ENCODE measurements around the gene GDI1.

Gene GDI1

GRCh38 chrX:154483325-154483724 lies 46.4 kb downstream of the GDI1 start:
- DNase-seq: no peak

GRCh38 chrX:154484255-154485149 lies 47.5 kb downstream of the GDI1 start:
- DNase-seq: no peak

- no peak for DNase-seq
Measured at GRCh38 chrX:154485150-154486051, 48.4 kb downstream of the GDI1 start.

- DNase-seq: peak; percentile 12
Measured at GRCh38 chrX:154486052-154486395, 49.1 kb downstream of the GDI1 start.

- DNase-seq: peak; percentile 46
Measured at GRCh38 chrX:154486396-154487207, 49.6 kb downstream of the GDI1 start, which contains the start of gene UBL4A. TSS of gene UBL4A (minus strand) at chrX:154486615. CDS start at chrX:154486584, 31 bp downstream.

- no peak for DNase-seq
Measured at GRCh38 chrX:154487518-154488290, 50.8 kb downstream of the GDI1 start.

- DNase-seq: no peak
Measured at GRCh38 chrX:154488336-154489075, 51.6 kb downstream of the GDI1 start.

- DNase-seq: no peak
Measured at GRCh38 chrX:154489182-154489581, 52.2 kb downstream of the GDI1 start.

- peak; percentile 14 for DNase-seq
Measured at GRCh38 chrX:154490021-154490413, 53.1 kb downstream of the GDI1 start.

GRCh38 chrX:154490414-154491083 lies 53.6 kb downstream of the GDI1 start, which contains the start of gene SLC10A3:
TSS of gene SLC10A3 (minus strand) at chrX:154490629. CDS start at chrX:154488940, 1,689 bp downstream.
- peak; percentile 87 for DNase-seq

Data from stimulated activated CD4-positive, alpha-beta T cell treated with anti-CD3 and anti-CD28 coated beads, Interleukin-4, amount 100 ng/mL, for 24 hours (primary cell).